Thymus (tissue), 11 donors: ENCODE data around the gene GATAD2B. TPM values are rescaled to one million over a fixed set of nuclear protein-coding genes. Genes with fewer than 3 reads are reported as not detected.
"Not testable (repeated sequence)": the region's sequence is repeated elsewhere in the genome, so short reads cannot be mapped to it uniquely, and the experiment has no call there.

ENCODE experiments used
- DNase-seq, 9 donors: peaks; one replicate each; pipeline ENCODE4 v3.0.0-alpha.2; 2013; ENCODE audit warnings: low spot score in 9 of 9, low read depth in 6 of 9, missing footprints in 1 of 9
- H3K27ac ChIP-seq, 2 donors: one replicate each; pipeline ENCODE4 v1.5.1; 2013; ENCODE audit warnings: control low read depth in 1 of 2, low read depth in 1 of 2, low read length in 1 of 2, mild to moderate bottlenecking in 1 of 2, moderate library complexity in 1 of 2
- H3K27me3 ChIP-seq, 2 donors: one replicate each; pipeline ENCODE4 v1.5.1; 2013; ENCODE audit warnings: low read length in 1 of 2; ENCODE audit not compliant: control insufficient read depth in 2 of 2, insufficient read depth in 1 of 2
- H3K36me3 ChIP-seq, 2 donors: one replicate each; pipeline ENCODE4 v1.5.1; 2013; ENCODE audit warnings: low read length in 1 of 2, mild to moderate bottlenecking in 1 of 2, moderate library complexity in 1 of 2; ENCODE audit not compliant: control insufficient read depth in 2 of 2, insufficient read depth in 2 of 2
- H3K4me1 ChIP-seq, 2 donors: one replicate each; pipeline ENCODE4 v1.5.1; 2013; ENCODE audit warnings: low read length in 2 of 2; ENCODE audit not compliant: control insufficient read depth in 2 of 2, insufficient read depth in 2 of 2
- H3K4me3 ChIP-seq, 2 donors: one replicate each; pipeline ENCODE4 v1.5.1; 2013; ENCODE audit warnings: low read length in 2 of 2, control low read depth in 1 of 2, mild to moderate bottlenecking in 1 of 2
- H3K9me3 ChIP-seq, 2 donors: one replicate each; pipeline ENCODE4 v1.5.1; 2013; ENCODE audit warnings: low read length in 1 of 2, mild to moderate bottlenecking in 1 of 2; ENCODE audit not compliant: control insufficient read depth in 2 of 2, insufficient read depth in 1 of 2
- WGBS: extraction: QIAGEN DNeasy Blood & Tissue Kit; methylation state at CpG from one replicate; pipeline ENCODE4 v1.1.7; 2013; 5-methylcytosine and 5-hydroxymethylcytosine counted together
- polyA plus RNA-seq: library from polyadenylated mRNA; stranded (reverse); fragments of 200-250 nt; gene quantifications from one replicate; pipeline ENCODE4 v1.2.3, GENCODE V29; 2013
- total RNA-seq: library from RNA; stranded (reverse); fragments of 120-200 nt; gene quantifications from one replicate; pipeline ENCODE4 v1.2.4, GENCODE V29; 2013
- donor health status: healthy.

Gene GATAD2B
- total and polyA plus RNA-seq, 2 donors, result 6.6 to 11.9 TPM

DNA sequence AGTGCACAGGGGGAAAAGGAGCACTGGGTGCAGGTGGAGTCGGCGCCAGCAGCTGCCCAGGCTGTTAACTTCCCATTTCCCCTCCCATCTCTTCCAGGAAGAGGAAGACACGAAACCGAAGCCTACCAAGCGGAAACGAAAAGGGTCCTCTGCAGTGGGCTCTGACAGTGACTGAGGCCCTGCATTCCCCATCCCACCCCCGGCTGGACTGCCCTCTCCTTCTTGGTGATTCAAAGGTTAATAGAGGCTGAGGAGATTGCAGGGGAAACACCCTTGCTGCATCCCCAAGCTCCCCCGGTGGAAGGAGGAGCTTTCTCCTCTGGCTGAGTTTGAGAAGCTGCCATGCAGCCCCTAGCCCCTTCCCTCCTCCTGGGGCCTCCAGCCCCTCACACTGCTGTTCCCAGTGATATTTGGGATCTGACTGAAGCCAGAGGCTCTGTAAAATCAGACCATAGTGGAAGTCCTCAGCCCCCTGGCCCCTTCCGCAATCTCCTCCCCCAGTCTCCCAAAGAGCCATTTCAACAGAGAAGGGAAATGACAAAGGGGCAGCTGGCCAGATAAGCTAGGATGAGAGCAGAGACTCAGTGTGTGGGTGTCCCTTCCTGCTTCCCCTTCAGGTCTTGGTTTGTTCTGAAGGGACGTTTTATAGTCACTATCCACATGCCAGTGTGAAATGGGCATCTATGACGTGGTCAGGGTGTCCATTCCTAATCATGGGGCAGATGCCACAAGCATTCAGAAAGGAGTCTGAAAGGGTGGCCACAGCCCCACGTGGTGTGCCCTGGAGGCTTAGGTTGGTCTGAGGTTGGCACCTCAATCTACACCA lies 149.5 kb downstream of the GATAD2B start:
- H3K4me1 ChIP-seq, result peaks cover 4 to 33% of the 10 kb centered on the region in 2 donors

DNA sequence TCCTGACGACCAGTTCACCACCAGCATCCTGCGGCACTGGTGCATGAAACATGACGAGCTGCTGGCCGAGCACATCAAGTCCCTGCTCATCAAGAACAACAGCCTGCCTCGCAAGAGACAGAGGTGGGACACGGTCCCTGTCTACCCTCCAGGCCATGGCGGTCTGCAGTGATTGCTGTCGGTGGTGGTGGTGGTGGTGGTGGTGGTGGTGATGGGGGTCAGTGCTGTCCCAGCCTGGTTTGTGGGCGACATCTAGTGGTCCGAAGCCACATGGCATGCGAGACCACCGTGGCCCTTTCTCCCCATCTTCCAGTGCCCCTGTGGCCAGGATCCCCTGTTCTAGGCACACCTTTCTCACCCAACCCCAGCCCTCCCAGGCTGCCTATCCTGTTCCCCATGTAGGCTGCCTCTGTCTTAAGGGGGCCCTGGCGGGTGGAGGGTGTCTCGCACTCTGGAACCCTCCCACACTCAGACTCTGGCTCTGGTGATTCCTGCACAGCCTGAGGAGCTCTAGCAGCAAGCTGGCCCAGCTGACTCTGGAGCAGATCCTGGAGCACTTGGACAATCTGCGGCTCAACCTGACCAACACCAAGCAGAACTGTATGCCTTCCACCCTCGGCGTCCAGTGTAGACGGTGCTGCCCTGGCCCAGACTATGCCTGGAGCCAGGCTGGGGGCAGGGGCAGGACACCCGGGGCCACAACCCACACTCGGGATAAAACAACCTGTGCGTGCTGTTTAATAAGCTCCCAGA lies 150.8 kb downstream of the GATAD2B start:
- peaks cover 4 to 33% of the 10 kb centered on the region in 2 donors for H3K4me1 ChIP-seq
- DNase-seq, result no peak
- no peak overlapping the region for H3K27ac ChIP-seq
- H3K27me3 ChIP-seq, result peaks cover 0 to 9% of the 10 kb centered on the region in 2 donors
- H3K36me3 ChIP-seq, result peaks cover 52 to 60% of the 10 kb centered on the region in 2 donors
- WGBS, result 93% methylated on average over 21 of the region's 21 CpGs
- H3K4me3 ChIP-seq, result no peak overlapping the region
- no peaks in the 10 kb centered on the region for H3K9me3 ChIP-seq

More for the DNA sequence above, 149.5 kb downstream of the GATAD2B start:
- Histone ChIP-seq H3K27me3 (peaks cover 0 to 9% of the 10 kb centered on the region in 2 donors), H3K4me3 (no peak overlapping the region), H3K9me3 (no peaks in the 10 kb centered on the region), H3K27ac (no peak overlapping the region), H3K36me3 (peaks cover 39 to 48% of the 10 kb centered on the region in 2 donors)
- 87% methylated on average over 12 of the region's 12 CpGs for WGBS
- no peak for DNase-seq

- 97% methylated on average over 2 of the region's 2 CpGs for WGBS
- Histone ChIP-seq H3K4me3 (no peak overlapping the region), H3K27me3 (peaks cover 0 to 9% of the 10 kb centered on the region in 2 donors), H3K4me1 (peaks cover 3 to 26% of the 10 kb centered on the region in 2 donors), H3K27ac (no peak overlapping the region), H3K36me3 (peaks cover 52 to 66% of the 10 kb centered on the region in 2 donors), H3K9me3 (no peaks in the 10 kb centered on the region)
- DNase-seq, result no peak
These were observed 151.5 kb downstream of the GATAD2B start for GRCh38 chr1:153771261-153771660.

GRCh38 chr1:153770797-153771196 lies 152.0 kb downstream of the GATAD2B start:
- peaks cover 0 to 23% of the 10 kb centered on the region in 2 donors for H3K4me1 ChIP-seq
- H3K4me3 ChIP-seq, result no peak overlapping the region
- no peak for DNase-seq
- peaks cover 0 to 7% of the 10 kb centered on the region in 2 donors for H3K27me3 ChIP-seq
- peaks cover 52 to 71% of the 10 kb centered on the region in 2 donors for H3K36me3 ChIP-seq
- 87% methylated on average over 11 of the region's 11 CpGs for WGBS
- no peaks in the 10 kb centered on the region for H3K9me3 ChIP-seq
- H3K27ac ChIP-seq, result no peak overlapping the region

- Histone ChIP-seq H3K27me3 (no peaks in the 10 kb centered on the region), H3K9me3 (no peaks in the 10 kb centered on the region), H3K36me3 (peaks cover 62 to 81% of the 10 kb centered on the region in 2 donors), H3K4me1 (peaks cover 0 to 12% of the 10 kb centered on the region in 2 donors), H3K27ac (no peak overlapping the region), H3K4me3 (no peak overlapping the region)
- no peak for DNase-seq
- 91% methylated on average over 3 of the region's 3 CpGs for WGBS
These were observed 153.6 kb downstream of the GATAD2B start for GRCh38 chr1:153769221-153769620.

DNA sequence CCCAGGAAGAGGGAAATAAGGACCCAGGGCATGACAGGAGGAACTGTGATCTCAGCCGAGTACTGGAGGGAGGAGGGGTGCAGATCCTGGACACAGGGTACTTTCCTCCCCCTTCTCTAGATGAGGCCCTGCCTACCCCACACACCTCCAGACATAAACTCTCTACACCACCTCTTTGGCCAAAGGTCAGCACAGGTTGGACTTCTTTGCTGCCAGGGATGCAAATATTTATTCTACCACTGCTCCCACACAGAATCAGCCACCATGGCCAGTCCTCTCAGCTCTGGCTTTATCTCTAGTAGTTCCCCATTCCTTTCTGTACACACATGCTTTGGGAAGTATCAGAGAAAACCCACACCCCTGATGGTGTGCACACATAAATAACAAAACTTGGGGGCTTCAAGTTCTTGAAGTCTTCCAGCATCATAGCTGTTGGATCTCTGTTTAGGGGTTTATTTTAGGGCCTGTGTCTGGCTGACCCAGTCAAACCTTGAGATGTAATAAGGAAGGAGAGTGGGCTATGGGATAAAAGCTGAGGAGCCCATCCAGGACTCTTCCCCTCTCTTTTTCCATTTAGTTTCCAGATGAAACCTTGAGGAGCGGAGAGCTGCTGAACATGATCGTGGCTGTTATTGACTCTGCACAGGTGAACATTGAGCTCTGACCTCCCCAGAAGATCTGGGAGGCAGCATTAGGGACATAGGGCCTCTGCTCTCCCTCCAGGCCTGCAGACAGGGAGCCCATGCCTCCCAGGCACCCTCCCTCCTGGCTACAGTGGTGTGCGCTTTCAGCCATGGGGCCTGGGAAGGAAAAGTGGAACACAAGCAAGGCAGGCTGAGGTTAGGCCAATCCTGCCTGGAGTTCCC lies 154.2 kb downstream of the GATAD2B start:
- no peaks in the 10 kb centered on the region for H3K27me3 ChIP-seq
- DNase-seq, result no peak
- no peak overlapping the region for H3K4me3 ChIP-seq
- WGBS, result 95% methylated on average over 4 of the region's 4 CpGs
- no peaks in the 10 kb centered on the region for H3K9me3 ChIP-seq
- peaks cover 68 to 88% of the 10 kb centered on the region in 2 donors for H3K36me3 ChIP-seq
- no peak overlapping the region for H3K27ac ChIP-seq
- peaks cover 0 to 8% of the 10 kb centered on the region in 2 donors for H3K4me1 ChIP-seq

DNA sequence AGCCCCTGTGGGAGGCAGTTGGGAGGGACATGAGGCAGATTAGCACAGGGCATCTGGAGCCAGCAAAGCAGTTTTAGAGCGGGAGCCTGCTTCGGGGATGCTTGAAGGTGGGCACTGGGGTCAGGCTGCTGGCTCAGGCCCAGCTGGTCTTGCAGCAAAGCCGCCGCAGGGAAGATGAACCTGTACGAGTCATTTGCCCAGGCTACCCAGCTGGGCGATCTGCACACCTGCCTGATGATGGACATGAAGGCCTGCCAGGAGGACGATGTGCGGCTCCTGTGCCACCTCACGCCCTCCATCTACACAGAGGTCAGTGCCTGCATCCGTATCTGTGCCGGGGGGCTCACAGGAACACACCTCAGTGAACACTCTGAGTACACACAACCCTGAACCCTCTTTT lies 155.3 kb downstream of the GATAD2B start:
- H3K4me1 ChIP-seq, result no peaks in the 10 kb centered on the region

DNA sequence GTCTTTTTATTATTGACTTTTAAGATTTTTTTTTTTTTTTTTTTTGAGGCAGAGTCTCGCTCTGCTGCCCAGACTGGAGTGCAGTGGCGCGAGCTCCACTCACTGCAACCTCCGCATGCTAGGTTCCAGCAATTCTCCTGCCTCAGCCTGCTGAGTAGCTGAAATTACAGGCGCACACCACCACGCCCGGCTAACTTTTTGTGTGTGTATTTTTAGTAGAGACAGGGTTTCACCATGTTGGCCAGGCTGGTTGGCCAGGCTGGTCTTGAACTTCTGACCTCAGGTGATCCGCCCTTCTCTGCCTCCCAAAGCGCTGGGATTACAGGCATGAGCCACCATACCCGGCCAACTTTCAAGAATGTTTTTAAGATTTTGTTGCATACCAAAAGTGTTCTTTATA lies 156.1 kb downstream of the GATAD2B start:
- H3K27ac ChIP-seq, H3K4me1 ChIP-seq, H3K27me3 ChIP-seq, DNase-seq, H3K9me3 ChIP-seq, H3K4me3 ChIP-seq: not testable (repeated sequence)
- 97% methylated on average over 10 of the region's 10 CpGs for WGBS
- peaks cover 60 to 85% of the 10 kb centered on the region in 2 donors for H3K36me3 ChIP-seq

More for the DNA sequence above, 155.3 kb downstream of the GATAD2B start:
- no peaks in the 10 kb centered on the region for H3K9me3 ChIP-seq
- H3K27ac ChIP-seq, result no peak overlapping the region
- 99% methylated on average over 11 of the region's 11 CpGs for whole genome bisulfite sequencing
- DNase-seq, result no peak
- H3K27me3 ChIP-seq, result no peaks in the 10 kb centered on the region
- peaks cover 68 to 89% of the 10 kb centered on the region in 2 donors for H3K36me3 ChIP-seq
- H3K4me3 ChIP-seq, result no peak overlapping the region
